Sigmoid colon (tissue), 7 donors: ENCODE data around the gene ZNF746. TPM values are rescaled to one million over a fixed set of nuclear protein-coding genes. Genes with fewer than 3 reads are reported as not detected.
"Not testable (repeated sequence)": the region's sequence is repeated elsewhere in the genome, so short reads cannot be mapped to it uniquely, and the experiment has no call there.

Source experiments
- DNase-seq: peaks from one replicate; pipeline ENCODE4 v3.0.0-alpha.2; 2019
- H3K27ac ChIP-seq, 4 donors: fragments of 200-600 bp; sonication (generic); one replicate each; pipeline ENCODE4 v1.5.1; 2016 to 2019; ENCODE audit warnings: mild to moderate bottlenecking in 1 of 4
- H3K27me3 ChIP-seq, 3 donors: fragments of 200-600 bp; sonication (generic); one replicate each; pipeline ENCODE4 v1.5.1; 2019; ENCODE audit warnings: mild to moderate bottlenecking in 1 of 3
- H3K36me3 ChIP-seq, 4 donors: fragments of 200-600 bp; sonication (generic); one replicate each; pipeline ENCODE4 v1.5.1; 2016 to 2019
- H3K4me1 ChIP-seq, 4 donors: fragments of 200-600 bp; sonication (generic); one replicate each; pipeline ENCODE4 v1.5.1; 2017 to 2019
- H3K4me3 ChIP-seq, 4 donors: fragments of 200-600 bp; sonication (generic); one replicate each; pipeline ENCODE4 v1.5.1; 2017 to 2019; ENCODE audit warnings: mild to moderate bottlenecking in 2 of 4, moderate library complexity in 1 of 4
- H3K9me3 ChIP-seq, 4 donors: fragments of 200-600 bp in 3 of 4; sonication (generic) in 3 of 4; one replicate each; pipeline versions ENCODE4 v1.5.1 to v1.6.1; 2013 to 2019
- EP300 ChIP-seq, 4 donors: sonication (generic); formaldehyde crosslinking; IDR thresholded peaks; one replicate each; pipeline ENCODE4 v1.6.1; 2017; ENCODE audit warnings: antibody characterized with exemption in 4 of 4
- POLR2A ChIP-seq, 2 donors: fragments of 450-650 bp; IDR thresholded peaks; one replicate each; pipeline ENCODE4 v1.6.1; 2016; ENCODE audit warnings: antibody characterized with exemption in 2 of 2, mild to moderate bottlenecking in 2 of 2, moderate library complexity in 2 of 2
- POLR2AphosphoS5 ChIP-seq, 4 donors: sonication (generic); formaldehyde crosslinking; IDR thresholded peaks; one replicate each; pipeline ENCODE4 v1.6.1; 2017; ENCODE audit warnings: antibody characterized with exemption in 4 of 4
- WGBS, 2 donors: extraction: QIAGEN DNeasy Blood & Tissue Kit; methylation state at CpG; one replicate each; pipeline ENCODE4 v1.1.7; 2013; 5-methylcytosine and 5-hydroxymethylcytosine counted together
- intact Hi-C: fragments of 100-400 bp; cut with DNase I; formaldehyde crosslinking; loops from one replicate; pipeline ENCODE4 v1.15.1; 2023
- polyA plus RNA-seq, 3 donors: library from polyadenylated mRNA; stranded (reverse); fragments of 200-250 nt; gene quantifications; one replicate each; pipeline ENCODE4 v1.2.3, GENCODE V29; 2013
- total RNA-seq, 4 donors: library from RNA; depleted of rRNA; stranded (reverse); fragments of >200 nt; gene quantifications; one replicate each; pipeline ENCODE4 v1.1.0, GENCODE V29; 2016
- TF ChIP-seq, protein P1 (sequence below), 4 experiments: fragments of 450-650 bp in 3 of 4; fragments of 200-600 bp in 1 of 4; IDR thresholded peaks; one replicate each; pipeline ENCODE4 v1.5.1; 2016 to 2019; ENCODE audit warnings: antibody characterized with exemption in 4 of 4, mild to moderate bottlenecking in 3 of 4, moderate library complexity in 2 of 4
- donor health status: healthy with polysubstance abuse.
- donor health status: Bipolar disorder and iron deficiency.
- donor health status: healthy.

ZNF746 gene
- total and polyA plus RNA-seq, 7 donors: 4.2 to 18.9 (median 16.4) TPM

DNA sequence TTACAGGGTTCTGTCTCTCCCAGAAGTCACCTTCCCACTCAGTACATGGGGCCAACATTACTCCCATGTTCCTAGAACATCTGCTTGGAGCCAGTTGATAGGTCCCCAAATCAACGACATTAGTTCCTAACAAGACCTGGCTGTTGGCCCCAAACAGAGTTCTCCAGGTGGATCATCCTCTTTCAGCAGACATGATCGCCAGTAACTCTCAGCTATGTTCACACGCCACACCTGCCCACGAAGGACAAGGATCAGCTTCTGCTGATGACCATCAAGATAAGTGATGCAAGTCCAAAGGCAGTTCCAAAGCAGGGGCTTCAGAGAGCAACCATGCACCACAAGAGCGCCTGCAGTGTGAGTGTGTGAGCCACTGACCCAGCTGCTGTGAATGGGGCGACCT is 47.7 kb downstream of the ZNF746 start:
- no peak overlapping the region for H3K27ac ChIP-seq
- H3K9me3 ChIP-seq: no peaks in the 10 kb centered on the region
- no peak for DNase-seq
- no peak overlapping the region for H3K4me3 ChIP-seq
- intact Hi-C loops: no loop called here
- peaks cover 24 to 94% (median 56%) of the 10 kb centered on the region in 4 donors for H3K36me3 ChIP-seq
- no peaks in the 10 kb centered on the region for H3K4me1 ChIP-seq
- WGBS, 2 donors: 95 to 96% methylated on average over 6 of the region's 6 CpGs
- TF ChIP-seq POLR2AphosphoS5 (IDR thresholded peaks at IDR 0.05): no peak
- no peaks in the 10 kb centered on the region for H3K27me3 ChIP-seq

DNA sequence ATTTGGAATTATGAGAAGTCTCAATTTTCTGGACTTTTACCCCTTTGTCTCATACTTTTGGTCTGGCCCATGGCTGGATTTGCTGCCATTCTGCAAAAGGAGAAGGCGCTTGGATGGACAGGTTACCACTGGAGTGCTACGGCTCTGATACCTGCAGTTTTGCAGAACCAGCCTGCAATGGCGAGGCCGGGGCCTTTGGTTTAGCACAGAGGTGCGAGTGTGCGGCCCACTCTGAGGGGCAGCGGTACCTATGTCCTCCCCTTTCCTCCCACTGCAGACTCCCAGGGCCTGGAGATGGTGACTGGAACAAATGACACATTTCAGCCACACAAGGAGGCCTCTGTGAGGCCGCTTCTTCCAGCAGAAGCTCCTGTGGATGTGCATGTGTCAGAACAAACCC is 48.6 kb downstream of the ZNF746 start:
- TF ChIP-seq EP300 (IDR thresholded peaks at IDR 0.05) (no peak), POLR2A (IDR thresholded peaks at IDR 0.05) (no peak)
- TF ChIP-seq, protein P1, sequence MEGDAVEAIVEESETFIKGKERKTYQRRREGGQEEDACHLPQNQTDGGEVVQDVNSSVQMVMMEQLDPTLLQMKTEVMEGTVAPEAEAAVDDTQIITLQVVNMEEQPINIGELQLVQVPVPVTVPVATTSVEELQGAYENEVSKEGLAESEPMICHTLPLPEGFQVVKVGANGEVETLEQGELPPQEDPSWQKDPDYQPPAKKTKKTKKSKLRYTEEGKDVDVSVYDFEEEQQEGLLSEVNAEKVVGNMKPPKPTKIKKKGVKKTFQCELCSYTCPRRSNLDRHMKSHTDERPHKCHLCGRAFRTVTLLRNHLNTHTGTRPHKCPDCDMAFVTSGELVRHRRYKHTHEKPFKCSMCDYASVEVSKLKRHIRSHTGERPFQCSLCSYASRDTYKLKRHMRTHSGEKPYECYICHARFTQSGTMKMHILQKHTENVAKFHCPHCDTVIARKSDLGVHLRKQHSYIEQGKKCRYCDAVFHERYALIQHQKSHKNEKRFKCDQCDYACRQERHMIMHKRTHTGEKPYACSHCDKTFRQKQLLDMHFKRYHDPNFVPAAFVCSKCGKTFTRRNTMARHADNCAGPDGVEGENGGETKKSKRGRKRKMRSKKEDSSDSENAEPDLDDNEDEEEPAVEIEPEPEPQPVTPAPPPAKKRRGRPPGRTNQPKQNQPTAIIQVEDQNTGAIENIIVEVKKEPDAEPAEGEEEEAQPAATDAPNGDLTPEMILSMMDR (IDR thresholded peaks at IDR 0.05): no peak
- Histone ChIP-seq H3K9me3 (no peaks in the 10 kb centered on the region), H3K4me3 (no peak overlapping the region), H3K36me3 (peaks cover 24 to 93% (median 52%) of the 10 kb centered on the region in 4 donors), H3K27me3 (no peaks in the 10 kb centered on the region), H3K4me1 (no peaks in the 10 kb centered on the region), H3K27ac (no peak overlapping the region)
- intact Hi-C loops: no loop called here
- no peak for DNase-seq
- WGBS, 2 donors: 91 to 92% methylated on average over 8 of the region's 8 CpGs

DNA sequence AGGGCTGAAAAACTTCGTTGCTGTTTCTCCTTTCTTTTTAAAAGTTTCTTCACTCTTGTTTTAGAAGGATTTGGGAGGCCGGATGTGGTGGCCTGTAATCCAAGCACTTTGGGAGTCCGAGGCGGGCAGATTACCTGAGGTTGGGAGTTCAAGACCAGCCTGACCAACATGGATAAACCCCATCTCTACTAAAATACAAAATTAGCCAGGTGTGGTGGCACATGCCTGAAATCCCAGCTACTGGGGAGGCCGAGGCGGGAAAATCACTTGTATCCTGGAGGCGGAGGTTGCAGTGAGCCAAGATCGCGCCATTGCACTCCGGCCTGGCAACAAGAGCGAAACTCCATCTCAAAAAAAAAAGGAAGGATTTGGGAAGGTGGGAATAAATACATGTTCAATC is 51.6 kb downstream of the ZNF746 start:
- H3K36me3 ChIP-seq: peaks cover 24 to 75% (median 48%) of the 10 kb centered on the region in 4 donors
- H3K27me3 ChIP-seq, H3K4me3 ChIP-seq, H3K9me3 ChIP-seq, DNase-seq, H3K27ac ChIP-seq, intact Hi-C loops, H3K4me1 ChIP-seq: not testable (repeated sequence)
- 96 to 98% methylated on average over 11 of the region's 11 CpGs for WGBS, 2 donors

DNA sequence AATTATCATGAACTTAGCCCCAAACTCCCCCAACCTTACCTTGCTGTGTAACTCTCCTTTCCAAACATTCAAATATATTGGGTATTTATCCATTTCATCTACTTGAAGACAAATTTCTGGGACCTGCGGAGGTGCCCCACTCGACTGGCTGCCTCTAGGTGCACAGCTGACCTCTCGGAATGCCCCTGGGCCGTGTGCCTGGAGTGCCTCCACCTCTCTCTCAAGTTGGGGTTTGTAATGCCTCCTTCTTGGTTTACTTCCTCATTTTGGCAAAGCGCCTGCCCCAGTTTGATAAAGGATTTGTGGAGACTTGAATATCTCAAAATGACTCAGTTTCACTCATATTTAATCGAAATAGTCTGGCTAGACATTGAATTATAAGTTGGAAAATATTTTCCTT is 53.3 kb downstream of the ZNF746 start:
- peaks cover 12 to 57% (median 31%) of the 10 kb centered on the region in 4 donors for H3K36me3 ChIP-seq
- intact Hi-C loops: no loop called here
- TF ChIP-seq EP300 (IDR thresholded peaks at IDR 0.05): no peak
- no peaks in the 10 kb centered on the region for H3K9me3 ChIP-seq
- H3K4me1 ChIP-seq: no peaks in the 10 kb centered on the region
- H3K27ac ChIP-seq: no peak overlapping the region
- 87 to 95% methylated on average over 6 of the region's 6 CpGs for WGBS, 2 donors
- no peaks in the 10 kb centered on the region for H3K27me3 ChIP-seq
- no peak overlapping the region for H3K4me3 ChIP-seq
- DNase-seq: no peak

DNA sequence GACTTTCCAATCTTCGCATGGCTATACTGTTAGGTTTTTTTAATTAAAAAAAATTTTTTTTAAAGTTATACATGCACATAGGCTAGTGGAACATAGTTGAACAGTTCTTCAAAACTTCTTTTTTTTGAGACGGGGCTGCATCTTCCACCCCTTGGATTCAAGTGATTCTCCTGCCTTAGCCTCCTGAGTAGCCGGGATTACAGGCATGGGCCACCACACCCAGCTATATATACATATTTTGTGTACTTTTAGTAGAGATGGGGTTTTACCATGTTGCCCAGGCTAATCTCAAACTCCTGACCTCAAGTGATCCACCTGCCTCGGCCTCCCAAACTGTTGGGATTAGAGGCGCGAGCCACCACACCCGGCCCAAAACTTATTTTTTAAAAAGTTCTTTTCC is 54.1 kb downstream of the ZNF746 start:
- no peak for TF ChIP-seq POLR2AphosphoS5 (IDR thresholded peaks at IDR 0.05)
- no peak for TF ChIP-seq EP300 (IDR thresholded peaks at IDR 0.05)
- TF ChIP-seq, protein P1 (IDR thresholded peaks at IDR 0.05): no peak
- TF ChIP-seq POLR2A (IDR thresholded peaks at IDR 0.05): no peak
- 86 to 93% methylated on average over 7 of the region's 7 CpGs for whole genome bisulfite sequencing, 2 donors
- Histone ChIP-seq H3K27me3 (no peaks in the 10 kb centered on the region), H3K4me1 (no peaks in the 10 kb centered on the region), H3K36me3 (peaks cover 5 to 49% (median 24%) of the 10 kb centered on the region in 4 donors), H3K9me3 (no peaks in the 10 kb centered on the region), H3K4me3 (no peak overlapping the region), H3K27ac (no peak overlapping the region)
- intact Hi-C loops: no loop called here
- no peak for DNase-seq

DNA sequence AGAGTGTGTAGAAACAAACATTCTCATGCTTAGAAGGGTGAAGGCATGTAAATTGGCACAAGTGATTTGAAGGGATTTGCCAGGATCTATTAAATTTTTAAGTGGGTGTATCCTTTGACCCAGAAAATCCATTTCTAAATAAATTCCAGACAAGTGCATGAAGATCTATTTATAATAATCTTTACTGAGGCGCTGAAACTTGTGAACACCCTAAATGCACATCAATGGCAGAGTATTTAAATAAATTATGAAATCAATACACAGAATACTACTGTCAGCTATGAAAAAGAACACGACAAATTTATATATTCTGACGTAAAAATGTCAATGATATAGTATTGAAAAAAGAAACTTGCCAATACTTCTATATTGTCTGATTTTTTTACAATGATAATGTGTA is 54.7 kb downstream of the ZNF746 start:
- 75 to 83% methylated on average over 3 of the region's 3 CpGs for WGBS, 2 donors
- intact Hi-C loops: no loop called here
- Histone ChIP-seq H3K4me1 (no peaks in the 10 kb centered on the region), H3K4me3 (no peak overlapping the region), H3K27me3 (no peaks in the 10 kb centered on the region), H3K27ac (no peak overlapping the region), H3K36me3 (peaks cover 5 to 44% (median 24%) of the 10 kb centered on the region in 4 donors), H3K9me3 (no peaks in the 10 kb centered on the region)
- no peak for DNase-seq
- TF ChIP-seq EP300 (IDR thresholded peaks at IDR 0.05) (no peak), POLR2A (IDR thresholded peaks at IDR 0.05) (no peak), POLR2AphosphoS5 (IDR thresholded peaks at IDR 0.05) (no peak)
- TF ChIP-seq, protein P1 (IDR thresholded peaks at IDR 0.05): no peak
